K562 (cell line): Measurements from ENCODE around the gene DBT. TPM values are rescaled to one million over a fixed set of nuclear protein-coding genes. Genes with fewer than 3 reads are reported as not detected.

Source experiments
- ATAC-seq: fragments of 200-7000 bp; cut with Tn5 transposase; 3 replicates; pipeline ENCODE4 v1.9.1; 2020; ENCODE audit warnings: moderate library complexity
- BruUV-seq: library from RNA; stranded (reverse); fragments of 400-500 nt; replicated peaks from 2 replicates; lab custom pipeline; 2021; lab: Mats Ljungman, UMichigan
- CTCF ChIA-PET: fragments of 300-600 bp; formaldehyde crosslinking; extraction: SDS; loops from one replicate; lab custom pipeline; 2021; ENCODE audit warnings: low intra/inter-chr PET ratio; lab: Yijun Ruan, JAX
- POLR2A ChIA-PET: fragments of 300-600, 350-650 bp; sonication (Branson Sonifier 250); formaldehyde crosslinking; extraction: SDS; loops from one replicate; lab custom pipeline; 2021; ENCODE audit warnings: antibody characterized with exemption, inconsistent platforms; lab: Yijun Ruan, JAX
- DNase-seq, 4 experiments: peaks; one replicate each; pipeline versions ENCODE4 v3.0.0 to v3.0.0-alpha.2; 2011 to 2018; ENCODE audit warnings: low spot score in 3 of 4, mixed read lengths in 3 of 4; ENCODE audit errors: extremely low read depth in 1 of 4
- FAIRE-seq: peaks from 2 replicates; lab custom pipeline; 2011; peaks lifted over from hg19 to GRCh38; lab: Jason Lieb, UNC
- H2AFZ ChIP-seq: 2 replicates; pipeline ENCODE4 v1.6.0; 2011; ENCODE audit warnings: low read depth, low read length, control low read depth, inconsistent platforms
- H3K27ac ChIP-seq: fragments of 200-600 bp; 3 replicates; pipeline ENCODE4 v1.8.0; 2011; ENCODE audit warnings: low read depth, mild to moderate bottlenecking, control low read depth, inconsistent platforms, low read length, moderate library complexity, mixed read lengths; ENCODE audit errors: extremely low read depth
- H3K27me3 ChIP-seq, 2 experiments: fragments of 300-600 bp in 1 of 2; 2 replicates in 1 of 2; 3 replicates in 1 of 2; pipeline versions ENCODE4 v1.6.0 to v1.8.0; 2011; ENCODE audit warnings: inconsistent platforms in 2 of 2, low read length in 2 of 2, mild to moderate bottlenecking in 1 of 2, mixed read lengths in 1 of 2, moderate library complexity in 1 of 2; ENCODE audit not compliant: control insufficient read depth in 2 of 2, insufficient read depth in 2 of 2
- H3K36me3 ChIP-seq: fragments of 300-600 bp; 3 replicates; pipeline ENCODE4 v1.8.0; 2011; ENCODE audit warnings: mild to moderate bottlenecking, low read length, inconsistent platforms; ENCODE audit not compliant: control insufficient read depth, insufficient read depth
- H3K4me1 ChIP-seq, 2 experiments: fragments of 200-600 bp in 1 of 2; replicated peaks in 1 of 2; 2 replicates in 1 of 2; 3 replicates in 1 of 2; pipeline versions ENCODE4 v1.5.1 to v1.8.0; 2011; ENCODE audit warnings: inconsistent platforms in 2 of 2, low read length in 2 of 2, mild to moderate bottlenecking in 1 of 2, mixed read lengths in 1 of 2, moderate library complexity in 1 of 2; ENCODE audit not compliant: control insufficient read depth in 2 of 2, insufficient read depth in 2 of 2
- H3K4me2 ChIP-seq: 2 replicates; pipeline ENCODE4 v1.6.1; 2011; ENCODE audit warnings: low read length, control low read depth, inconsistent platforms, mixed read lengths; ENCODE audit not compliant: insufficient read depth
- H3K4me3 ChIP-seq: fragments of 200-600 bp; sonication (generic), shearing (Covaris generic); 2 replicates; pipeline ENCODE4 v1.5.1; 2016; ENCODE audit warnings: control low read depth, inconsistent platforms
- H3K79me2 ChIP-seq: fragments of 200-600 bp; 3 replicates; pipeline ENCODE4 v1.8.0; 2011; ENCODE audit warnings: low read length, inconsistent platforms; ENCODE audit not compliant: control insufficient read depth, insufficient read depth
- H3K9ac ChIP-seq, 2 experiments: 2 replicates each; pipeline versions ENCODE4 v1.6.0 to v1.6.1; 2011; ENCODE audit warnings: low read depth in 2 of 2, low read length in 2 of 2, control low read depth in 1 of 2, inconsistent platforms in 1 of 2, mild to moderate bottlenecking in 1 of 2, mixed read lengths in 1 of 2; ENCODE audit not compliant: insufficient read depth in 1 of 2
- H3K9me1 ChIP-seq: one replicate; pipeline ENCODE4 v1.6.0; 2011; ENCODE audit warnings: inconsistent platforms, mild to moderate bottlenecking, low read length, moderate library complexity; ENCODE audit not compliant: control insufficient read depth, insufficient read depth
- H3K9me3 ChIP-seq: replicated peaks from 2 replicates; pipeline ENCODE4 v1.5.1; 2011; ENCODE audit warnings: low read depth, low read length, inconsistent platforms; ENCODE audit not compliant: control insufficient read depth, insufficient read depth
- H4K20me1 ChIP-seq: replicated peaks from 2 replicates; pipeline ENCODE4 v1.6.1; 2011; ENCODE audit warnings: low read length, inconsistent platforms, mixed read lengths; ENCODE audit not compliant: control insufficient read depth, insufficient read depth
- CEBPG ChIP-seq, 3 experiments: fragments of 200-800 bp in 1 of 3; sonication (Bioruptor generic) in 1 of 3; sonication (generic) in 1 of 3; formaldehyde crosslinking in 1 of 3; IDR thresholded peaks in 2 of 3; conservative IDR thresholded peaks in 1 of 3; 2 replicates each; pipeline versions ENCODE4 v1.6.1 to v1.8.0; 2016 to 2022; ENCODE audit warnings: missing compliant biosample characterization in 2 of 3, missing genetic modification characterization in 2 of 3, mild to moderate bottlenecking in 1 of 3, missing genetic modification reagents in 1 of 3
- DPF2 ChIP-seq: fragments of 450-650 bp; IDR thresholded peaks from 2 replicates; pipeline ENCODE4 v1.6.1; 2016
- ELF1 ChIP-seq: fragments of 200-800 bp; sonication (Bioruptor generic); IDR thresholded peaks from 2 replicates; pipeline ENCODE4 v1.6.1; 2016; ENCODE audit warnings: missing genetic modification characterization, missing compliant biosample characterization
- HNRNPH1 ChIP-seq: fragments of 200-400 bp; formaldehyde crosslinking; optimal IDR thresholded peaks from 2 replicates; pipeline ENCODE3; 2017; ENCODE audit warnings: low read depth, mild to moderate bottlenecking, low read length, moderate library complexity
- KDM1A ChIP-seq, 2 experiments: fragments of 450-650 bp; IDR thresholded peaks; 2 replicates each; pipeline ENCODE4 v1.6.1; 2016; ENCODE audit warnings: mild to moderate bottlenecking in 2 of 2
- LCOR ChIP-seq: sonication (generic); formaldehyde crosslinking; IDR thresholded peaks from 2 replicates; pipeline ENCODE4 v1.8.0; 2022; ENCODE audit warnings: mild to moderate bottlenecking, missing genetic modification reagents
- MEIS2 ChIP-seq: fragments of 450-650 bp; IDR thresholded peaks from 2 replicates; pipeline ENCODE4 v1.6.1; 2014; ENCODE audit warnings: mild to moderate bottlenecking; ENCODE audit not compliant: partially characterized antibody
- NCOR1 ChIP-seq: fragments of 450-650 bp; IDR thresholded peaks from 2 replicates; pipeline ENCODE4 v1.6.1; 2016; ENCODE audit warnings: mild to moderate bottlenecking, moderate library complexity
- RBM25 ChIP-seq: fragments of 200-400 bp; formaldehyde crosslinking; IDR thresholded peaks from 2 replicates; pipeline ENCODE4 v1.6.1; 2018; ENCODE audit warnings: low read length, low read depth, moderate library complexity; ENCODE audit not compliant: severe bottlenecking
- RFX1 ChIP-seq: fragments of 450-650 bp; IDR thresholded peaks from 2 replicates; pipeline ENCODE4 v1.6.1; 2016; ENCODE audit warnings: mild to moderate bottlenecking, moderate library complexity
- SMARCE1 ChIP-seq: fragments of 450-650 bp; IDR thresholded peaks from 2 replicates; pipeline ENCODE4 v1.7.1; 2016; ENCODE audit warnings: mild to moderate bottlenecking
- THAP7 ChIP-seq: fragments of 250-450 bp; sonication (Bioruptor Pico); IDR thresholded peaks from 2 replicates; pipeline ENCODE4 v1.5.0; 2021
- WGBS: fragments of 100-300 bp; shearing (Covaris generic); methylation state at CpG from one replicate; pipeline ENCODE4 v1.1.6; 2016; ENCODE audit warnings: low coverage, mixed read lengths; ENCODE audit not compliant: insufficient coverage; ENCODE audit errors: missing lambda C conversion rate; 5-methylcytosine and 5-hydroxymethylcytosine counted together
- in situ Hi-C: fragments of 300-500 bp; cut with MboI; formaldehyde crosslinking; loops from 4 replicates; pipeline ENCODE4 v1.15.0; 2018; ENCODE audit warnings: inconsistent platforms, mixed read lengths
- intact Hi-C: fragments of 100-400 bp; cut with micrococcal nuclease; formaldehyde crosslinking; loops from 2 replicates; pipeline ENCODE4 v1.14.2; 2022
- polyA plus RNA-seq, 8 experiments: library from polyadenylated mRNA; depleted of rRNA in 4 of 8; stranded (reverse) in 5 of 8; unstranded in 3 of 8; fragments of >200 nt; fragmentation: Nextera tagmentation in 2 of 8; fragmentation: Illumina TruSeq in 1 of 8; extraction: Ambion mirVana in 2 of 8; extraction: Trizol in 1 of 8; gene quantifications; 2 replicates each; pipeline versions ENCODE4 v1.2.1 to v1.2.3, GENCODE V29; 2011 to 2014; ENCODE audit warnings: inconsistent platforms in 1 of 8, missing spikeins in 1 of 8
- total RNA-seq, 7 experiments: library from RNA; depleted of rRNA in 6 of 7; stranded (reverse); fragments of >200 nt in 6 of 7; fragmentation: Illumina TruSeq in 2 of 7; extraction: Trizol in 2 of 7; gene quantifications; 2 replicates each; pipeline versions ENCODE4 v1.2.1 to v1.2.3, GENCODE V29; 2011 to 2021; ENCODE audit warnings: low replicate concordance in 1 of 7

DBT gene
- total and polyA plus RNA-seq, 9 of the 15 experiments (the other 6 are each of a cell fraction or from before 2014, with no cell fraction given) = 2.7 to 13.5 (median 7.3) TPM

GRCh38 chr1:100250807-100251206 is 1.2 kb upstream of the DBT start:
- in situ Hi-C loops = no loop called here
- Histone ChIP-seq H3K27me3 (no peaks in the 10 kb centered on the region), H3K4me2 (no peak overlapping the region), H3K4me3 (no peak overlapping the region), H3K79me2 (peaks cover 32% of the 10 kb centered on the region)
- no peak for ATAC-seq
- FAIRE-seq = no peak
- CTCF ChIA-PET = no interaction called here
- intact Hi-C loops = loop anchor here (2.0 kb wide), 1 partner anchor 14 kb away; no protein-coding TSS in a partner anchor
- TF ChIP-seq RBM25 = peak; percentile 10
- TF ChIP-seq KDM1A (IDR thresholded peaks at IDR 0.05) = peak in 1 of 2 experiments; percentile 29; a peak in 2 of 4 replicates
- no peak for TF ChIP-seq LCOR (CRISPR knock-in tag)
- TF ChIP-seq, all 486 proteins: peak for 2
- no peak for DNase-seq
- POLR2A ChIA-PET = interaction anchor here (1.0 to 3.5 kb wide), 3 partner anchors 14 to 48 kb away, joined by 3 to 17 read pairs (median 4); no protein-coding TSS in a partner anchor
- WGBS = 66% methylated on average over 3 of the region's 3 CpGs
- no peaks in the 10 kb centered on the region for H3K9me1 ChIP-seq
- peaks cover 4 to 21% of the 10 kb centered on the region in 2 experiments; a peak in 4 of 5 replicates for H3K4me1 ChIP-seq
- H3K36me3 ChIP-seq = peaks cover 7% of the 10 kb centered on the region
- H3K27ac ChIP-seq = no peak overlapping the region
- BruUV-seq = no TSS peak
- no peaks in the 10 kb centered on the region for H3K9me3 ChIP-seq
- no peaks in the 10 kb centered on the region for H4K20me1 ChIP-seq
- H2AFZ ChIP-seq = peak overlapping the region; percentile 90
- no peak overlapping the region for H3K9ac ChIP-seq

- no TSS peak for BruUV-seq
- peaks cover 4 to 21% of the 10 kb centered on the region in 2 experiments; a peak in 4 of 5 replicates for H3K4me1 ChIP-seq
- peak overlapping the region; percentile 90 for H2AFZ ChIP-seq
- H4K20me1 ChIP-seq = no peaks in the 10 kb centered on the region
- peaks cover 37% of the 10 kb centered on the region for H3K79me2 ChIP-seq
- no peaks in the 10 kb centered on the region for H3K9me3 ChIP-seq
- H3K4me3 ChIP-seq = peak overlapping the region; percentile 68
- 0% methylated on average over 1 of the region's 1 CpG for WGBS
- H3K27me3 ChIP-seq = no peaks in the 10 kb centered on the region
- CTCF ChIA-PET = no interaction called here
- POLR2A ChIA-PET = interaction anchor here (0.7 to 3.5 kb wide), 11 partner anchors 11 to 322 kb away, joined by 3 to 25 read pairs (median 3); a partner anchor contains a TSS
- H3K4me2 ChIP-seq = peak overlapping the region; percentile 98
- H3K36me3 ChIP-seq = peaks cover 7% of the 10 kb centered on the region
- peak overlapping the region; percentile 83; the same call in 2 of the 3 replicates for H3K27ac ChIP-seq
- ATAC-seq (no peak), FAIRE-seq (no peak), DNase-seq (no peak)
- H3K9ac ChIP-seq = peak overlapping the region in 1 of 2 experiments; percentile 49; a peak in 1 of 4 replicates
- in situ Hi-C loops (no loop called here), intact Hi-C loops (loop anchor here (2.0 kb wide), 1 partner anchor 15 kb away; no protein-coding TSS in a partner anchor)
- H3K9me1 ChIP-seq = no peaks in the 10 kb centered on the region
- no peak for TF ChIP-seq THAP7 (CRISPR knock-in tag)
- TF ChIP-seq DPF2 = peak; percentile 13
- TF ChIP-seq HNRNPH1 = no peak
- TF ChIP-seq CEBPG (CRISPR knock-in tag; IDR thresholded peaks at IDR 0.05) = no peak
- peak; percentile 34 to 38; a peak in 2 of 4 replicates for TF ChIP-seq CEBPG (tag; conservative IDR thresholded peaks at IDR 0.05 in 1 of 2, IDR thresholded peaks at IDR 0.05 in 1 of 2)
- TF ChIP-seq MEIS2 = peak; percentile 64
- no peak for TF ChIP-seq ELF1
- 0 out of 2 replicates have a peak, but pooled peaks have one; percentile 4 for TF ChIP-seq SMARCE1
- TF ChIP-seq NCOR1 = 0 out of 2 replicates have a peak, but pooled peaks have one; percentile 26
- 0 out of 2 replicates have a peak, but pooled peaks have one; percentile 6 for TF ChIP-seq RFX1
Observed at GRCh38 chr1:100250264-100250663, 630 bp upstream of the DBT start.
